NCI-H524 treated with DMSO at 0.1 percent for 48 hours (cell line): Measurements from ENCODE around the gene COL11A2.

Experiments used
- DNase-seq: peaks from one replicate; lab custom pipeline; 2025; lab: John Stamatoyannopoulos, UW

Gene COL11A2

GRCh38 chr6:33192671-33193602, 670 bp upstream of the COL11A2 start:
- no peak for DNase-seq

DNA sequence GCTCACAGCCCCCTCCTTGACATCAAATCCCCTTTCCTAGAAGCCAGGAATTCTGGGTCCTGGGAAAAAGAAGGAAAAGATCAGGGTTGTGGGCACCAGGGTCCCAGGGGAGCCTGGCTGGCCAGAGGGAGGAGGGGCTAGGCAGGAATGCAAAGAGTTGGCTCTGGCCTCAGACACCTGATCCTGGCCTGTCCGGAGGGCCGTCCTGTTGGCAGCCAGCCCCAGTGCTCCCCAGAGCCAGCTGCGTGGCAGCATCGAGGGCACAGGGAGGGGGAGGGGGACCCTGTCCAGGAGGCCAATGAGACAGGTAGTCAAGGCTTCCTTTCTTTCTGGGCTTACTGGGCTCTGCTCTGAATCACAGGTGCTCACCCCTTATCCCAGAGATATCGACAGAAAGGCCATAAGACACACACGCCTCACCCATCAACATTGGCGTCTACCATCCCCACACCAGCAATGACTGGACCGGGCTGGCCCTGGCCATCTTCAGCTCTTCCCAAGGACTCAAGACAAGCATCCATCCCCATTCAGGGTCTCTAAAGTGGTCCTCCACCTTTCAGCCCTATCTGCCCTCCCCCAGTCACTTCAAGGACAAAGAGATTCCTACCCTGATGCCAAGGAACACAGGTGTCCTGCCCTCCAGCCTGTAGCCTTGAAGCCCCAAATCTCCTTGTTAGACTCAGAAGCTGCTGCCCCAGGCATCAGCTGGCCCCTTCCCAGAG, 723 bp downstream of the COL11A2 start:
- no peak for DNase-seq

- DNase-seq, result no peak
Measured at GRCh38 chr6:33190504-33191107, 1.7 kb downstream of the COL11A2 start.

DNA sequence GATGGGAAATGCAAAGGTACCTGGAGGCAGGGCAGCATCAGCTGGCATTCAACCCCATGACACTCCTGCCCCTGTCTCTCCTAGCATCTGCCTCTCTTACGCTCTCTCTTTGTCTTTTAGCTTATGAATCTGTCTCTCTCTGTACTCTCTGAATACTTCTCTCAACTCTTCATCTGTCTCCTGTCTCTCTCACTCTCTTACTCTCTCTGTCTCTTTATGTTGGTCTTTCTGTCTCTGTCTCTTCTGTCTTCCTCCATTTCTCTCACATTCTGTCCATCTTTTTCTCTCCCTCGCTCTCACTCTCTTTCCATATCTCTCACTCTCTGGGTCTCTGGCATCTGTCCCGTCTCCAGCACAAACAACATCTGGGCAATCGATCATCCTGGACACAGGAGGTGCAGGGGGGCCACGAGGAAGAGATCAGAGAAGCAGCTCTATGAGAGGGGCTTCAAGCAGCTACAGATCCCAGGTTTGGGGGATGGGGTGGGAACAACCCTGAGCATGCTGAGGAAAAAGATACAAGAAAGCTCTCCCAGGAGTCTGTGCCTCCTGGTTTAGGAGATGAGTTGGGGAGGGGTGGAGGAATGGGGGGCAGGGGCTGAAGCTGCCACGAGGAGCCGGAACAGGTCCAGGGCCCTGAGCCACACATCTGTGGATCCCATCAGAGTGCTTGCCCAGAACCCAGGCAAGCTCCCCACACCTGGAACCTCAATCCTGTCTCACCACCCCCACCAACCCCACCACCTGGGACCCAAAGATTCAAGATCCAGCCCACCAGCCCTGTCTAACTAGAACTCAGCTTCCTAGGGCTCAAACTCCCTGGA, 2.4 kb downstream of the COL11A2 start:
- DNase-seq, result no peak

DNA sequence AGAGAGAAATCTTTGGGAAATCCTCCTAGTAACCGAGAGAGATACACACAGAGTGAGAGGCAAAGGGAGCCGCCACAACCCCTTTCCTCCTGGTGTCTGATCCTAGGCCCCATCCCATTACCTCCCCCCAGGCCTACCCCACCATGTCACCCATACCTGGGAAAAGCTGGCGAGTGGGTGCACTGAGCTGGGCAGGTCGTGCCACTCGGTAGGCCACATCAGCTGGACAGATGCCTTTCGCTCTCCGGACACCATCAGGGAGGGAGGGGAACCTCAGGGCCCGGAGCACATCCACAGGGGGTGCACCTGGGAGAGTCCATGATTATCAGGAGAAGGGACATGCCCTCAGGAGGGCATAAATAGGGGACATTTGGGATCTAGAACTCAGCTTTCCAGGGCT, 3.1 kb downstream of the COL11A2 start:
- no peak for DNase-seq

GRCh38 chr6:33187809-33188208, 4.5 kb downstream of the COL11A2 start:
- no peak for DNase-seq

- no peak for DNase-seq
Measured at GRCh38 chr6:33185654-33186187, 6.5 kb downstream of the COL11A2 start.

DNA sequence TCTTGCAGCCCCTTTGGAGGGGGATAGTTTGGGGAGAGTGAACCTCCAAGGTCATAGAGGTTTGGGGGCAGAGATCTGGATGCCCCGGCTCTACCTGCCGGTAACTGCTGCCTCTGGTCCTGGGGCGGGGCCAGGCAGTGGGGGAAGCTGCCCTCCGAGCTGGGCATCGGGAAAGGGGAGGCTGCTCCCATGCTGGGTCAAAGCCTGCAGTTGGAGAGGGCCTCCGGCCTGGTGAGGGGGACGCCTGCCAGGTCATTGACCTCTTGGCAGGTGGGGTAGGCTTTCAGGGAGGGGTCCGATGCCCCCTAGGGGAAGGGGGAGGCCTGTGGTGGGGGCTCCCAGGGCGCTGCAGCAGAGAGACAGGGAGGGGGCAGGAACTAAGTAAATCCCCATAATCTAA, 7.1 kb downstream of the COL11A2 start:
- no peak for DNase-seq

DNA sequence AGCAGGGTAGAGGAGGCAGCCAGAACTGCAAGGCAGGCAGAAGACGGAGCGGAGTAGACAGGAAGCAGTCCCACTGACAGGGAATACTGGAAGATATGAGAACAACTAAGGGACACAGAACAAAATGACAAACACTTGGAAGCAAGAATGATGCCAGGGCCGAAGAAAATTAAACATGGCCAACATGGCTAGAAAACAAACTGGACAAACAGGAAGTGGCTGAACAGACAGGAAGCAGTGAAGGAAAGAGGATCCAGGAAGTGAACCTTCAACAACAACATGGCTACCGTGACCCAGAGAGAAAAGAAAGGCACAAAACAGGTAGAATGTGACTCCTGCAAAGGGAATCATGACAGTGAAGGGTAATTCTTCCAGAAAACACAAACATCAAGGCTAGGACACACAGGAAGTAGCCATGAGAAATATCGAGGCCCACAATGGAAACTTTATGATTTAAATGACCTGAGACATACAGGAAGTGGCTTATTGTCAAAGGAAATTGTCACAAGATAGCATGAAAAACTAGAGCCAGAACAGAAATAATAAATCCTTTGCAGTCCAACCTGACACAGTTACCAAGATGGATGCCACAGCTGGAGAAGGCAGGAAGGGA, 9.1 kb downstream of the COL11A2 start:
- DNase-seq, result no peak

DNA sequence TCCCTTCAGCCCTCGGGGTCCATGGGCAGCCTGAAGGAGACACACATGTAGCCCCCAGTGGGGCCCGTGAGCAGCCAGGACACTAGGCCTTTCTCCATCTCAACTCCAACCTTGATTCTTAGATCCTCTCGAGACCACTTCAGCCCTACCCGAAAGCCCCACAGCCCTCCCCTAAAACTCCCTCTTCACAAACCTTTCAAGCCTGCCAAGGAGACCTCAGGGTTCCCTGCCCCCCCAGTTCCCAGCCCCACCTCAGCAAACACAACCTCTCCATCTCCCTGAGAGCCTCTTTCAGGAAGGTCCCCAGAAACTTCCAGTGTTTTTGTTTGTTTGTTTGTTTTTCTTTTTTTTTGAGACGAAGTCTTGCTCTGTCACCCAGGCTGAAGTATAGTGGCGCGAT, 11.1 kb downstream of the COL11A2 start:
- DNase-seq, result no peak

DNA sequence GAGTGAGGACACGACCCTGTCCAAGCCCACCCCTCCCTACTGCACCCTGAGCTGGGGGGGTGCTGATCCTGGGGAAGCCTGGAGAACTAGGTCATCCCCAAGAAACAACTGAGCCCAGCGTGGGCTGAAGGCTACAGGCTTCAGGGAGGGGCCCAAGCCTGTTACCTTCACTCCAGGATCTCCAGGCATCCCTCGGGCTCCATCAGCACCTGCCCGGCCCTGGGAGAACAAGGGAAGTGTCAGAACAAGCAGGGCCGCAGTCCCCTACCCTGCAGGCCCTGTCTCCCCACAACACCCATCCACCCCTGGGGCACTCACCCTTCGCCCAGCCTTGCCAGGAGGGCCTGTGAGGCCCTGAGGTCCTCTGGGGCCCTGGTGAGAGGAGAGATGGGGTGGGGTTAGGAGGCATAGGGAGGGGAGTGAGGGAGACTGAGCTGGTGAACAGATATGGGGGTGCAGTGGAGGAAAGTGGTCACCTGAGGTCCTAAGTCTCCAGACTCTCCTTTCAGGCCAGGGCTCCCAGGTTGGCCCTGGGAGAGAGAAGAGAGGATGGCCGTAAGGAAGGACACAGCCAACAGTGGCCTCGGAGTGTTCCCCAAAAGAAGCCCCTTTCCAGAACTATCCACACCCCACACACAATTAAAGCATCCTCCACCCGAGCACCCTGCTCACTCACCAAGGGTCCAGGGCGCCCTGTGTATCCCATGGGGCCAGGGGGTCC, 13.4 kb downstream of the COL11A2 start:
- no peak for DNase-seq

DNA sequence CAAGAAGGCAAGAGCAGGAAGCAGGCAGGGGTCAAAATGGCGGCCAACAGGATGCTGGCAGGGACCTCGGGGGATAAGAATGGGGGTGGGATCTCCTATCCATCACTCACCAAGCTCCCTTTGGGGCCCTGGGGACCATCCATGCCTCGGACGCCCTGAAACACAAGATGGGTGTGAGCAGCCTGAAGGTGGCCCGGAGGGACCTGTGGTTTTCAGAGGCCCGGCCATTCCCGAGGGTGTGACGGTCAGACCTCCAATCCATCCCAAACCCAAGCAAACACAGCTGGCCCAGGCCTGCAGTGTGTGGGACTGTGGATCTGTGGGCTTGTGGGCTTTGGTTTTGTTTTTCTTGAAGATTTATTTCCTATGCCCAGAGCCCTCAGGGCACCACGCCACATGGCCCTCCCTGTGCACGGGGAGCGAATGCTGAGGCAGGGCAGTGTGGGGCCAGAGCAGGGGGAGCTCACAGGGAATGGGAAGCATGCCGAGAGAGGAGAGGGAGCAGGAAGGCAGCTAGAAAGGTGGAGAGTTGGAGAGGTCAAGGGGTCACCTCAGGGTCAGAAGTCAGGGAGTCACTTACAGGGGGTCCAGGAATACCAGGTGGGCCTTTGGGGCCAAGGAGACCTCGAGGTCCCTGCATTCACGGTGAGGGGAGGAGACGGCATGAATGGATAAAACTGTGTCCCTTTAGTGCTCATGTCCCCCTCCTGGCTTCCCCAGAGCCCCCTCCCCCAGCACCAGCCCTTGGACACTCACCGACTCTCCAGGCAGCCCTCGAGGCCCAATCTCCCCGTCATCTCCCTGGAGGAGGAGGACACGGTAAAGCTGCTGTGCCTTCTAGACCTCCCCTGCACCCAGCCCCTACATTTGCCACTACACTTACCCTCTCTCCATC, 14.5 kb downstream of the COL11A2 start:
- no peak for DNase-seq

- DNase-seq, result no peak
Measured at GRCh38 chr6:33176906-33177305, 15.4 kb downstream of the COL11A2 start.

DNA sequence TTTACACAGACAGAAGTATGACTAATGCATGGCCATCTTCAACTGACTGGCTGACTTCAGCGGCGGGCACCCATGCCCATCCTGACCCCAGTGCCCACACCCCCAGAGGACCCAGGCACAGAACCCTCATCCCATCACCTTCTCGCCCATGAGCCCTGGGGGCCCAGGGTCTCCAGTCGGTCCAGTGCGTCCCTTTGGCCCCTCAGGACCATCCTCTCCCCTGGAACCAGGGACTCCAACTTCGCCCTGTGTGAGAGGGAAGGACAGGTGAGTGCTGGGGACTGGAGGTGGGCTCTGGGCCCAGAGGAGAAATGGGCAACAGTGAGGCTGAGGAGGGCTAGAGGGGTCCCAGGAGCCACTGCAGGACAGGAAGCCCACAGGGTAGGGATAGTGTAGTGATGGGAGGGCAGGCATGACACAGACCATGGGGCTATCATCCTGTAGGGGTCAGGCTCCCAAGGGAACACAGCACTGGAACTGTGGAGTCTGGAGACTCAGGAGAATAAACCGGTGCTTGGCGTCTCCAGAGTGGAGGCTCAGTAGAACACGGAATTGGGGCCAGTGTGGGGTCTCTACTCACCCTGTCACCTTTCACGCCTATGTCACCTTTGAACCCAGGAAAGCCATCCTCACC, 16.7 kb downstream of the COL11A2 start:
- no peak for DNase-seq

DNA sequence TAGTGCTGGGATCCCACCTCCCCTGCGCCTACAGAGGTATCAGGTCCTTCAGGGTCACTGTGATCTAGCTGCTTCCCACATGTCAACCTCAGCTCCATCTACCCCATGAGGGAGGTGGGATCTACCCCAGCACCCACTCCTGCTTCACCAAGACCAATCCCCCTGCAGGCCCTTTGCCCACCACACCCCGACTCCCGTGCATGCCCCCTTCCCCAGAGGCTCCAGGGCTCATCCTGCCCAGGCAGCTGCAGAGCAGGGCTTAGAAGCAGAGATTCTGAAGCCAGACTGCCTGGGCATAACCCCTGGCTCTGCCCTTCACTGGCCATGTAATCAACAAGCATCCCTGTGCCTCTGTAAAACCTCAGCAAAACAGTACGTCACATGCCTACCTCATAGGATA, 17.5 kb downstream of the COL11A2 start:
- no peak for DNase-seq

GRCh38 chr6:33173535-33174180, 18.6 kb downstream of the COL11A2 start:
- no peak for DNase-seq

DNA sequence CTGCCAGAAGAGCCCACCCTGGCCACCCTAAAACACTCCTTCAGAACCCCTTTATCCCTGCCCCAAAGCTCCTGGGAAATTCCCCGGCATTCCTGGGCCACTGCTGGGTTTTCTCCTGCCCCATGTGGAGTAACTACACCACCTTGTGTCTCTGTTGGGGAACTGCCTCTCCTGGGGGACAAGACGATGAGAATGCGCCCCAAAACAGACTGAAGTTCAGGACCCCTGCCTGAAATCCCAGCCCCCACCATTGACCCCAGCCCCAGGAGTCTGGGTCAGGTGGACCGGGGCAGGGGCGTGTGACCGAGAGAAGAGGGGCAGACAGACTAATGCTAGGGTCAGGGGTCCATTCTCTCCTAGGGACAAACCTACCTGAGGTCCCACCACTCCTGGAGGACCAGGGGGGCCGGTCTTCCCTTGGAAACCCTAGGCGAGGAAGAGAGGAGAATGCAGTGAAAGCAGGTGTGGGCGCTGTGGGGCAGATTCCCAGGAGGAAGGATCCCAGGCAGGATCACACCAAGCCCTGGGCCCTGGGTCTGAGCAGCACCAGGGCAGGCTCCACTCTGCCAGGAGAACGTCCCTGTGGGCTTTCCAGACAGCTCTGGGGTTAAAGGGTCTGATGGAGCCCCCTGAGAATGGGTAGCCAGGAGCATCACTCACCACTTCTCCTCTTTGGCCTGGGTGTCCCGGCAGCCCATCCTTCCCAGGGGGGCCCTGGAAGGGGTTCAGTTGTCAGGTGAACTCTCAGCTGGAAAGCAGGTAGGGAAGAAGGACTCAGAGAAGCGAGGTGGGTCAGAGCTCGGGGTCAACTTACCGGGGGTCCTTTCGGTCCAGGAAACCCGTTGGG, 19.4 kb downstream of the COL11A2 start:
- no peak for DNase-seq
